22Rv1 (cell line): ENCODE data around the gene PTPRJ.

Experiments used
- CTCF ChIP-seq: fragments of 450-650 bp; IDR thresholded peaks from 2 replicates; pipeline ENCODE4 v1.5.1; 2017; ENCODE audit warnings: mild to moderate bottlenecking
- ZFX ChIP-seq: fragments of 450-650 bp; IDR thresholded peaks from 2 replicates; pipeline ENCODE4 v1.6.1; 2017; ENCODE audit warnings: antibody characterized with exemption, borderline replicate concordance

DNA sequence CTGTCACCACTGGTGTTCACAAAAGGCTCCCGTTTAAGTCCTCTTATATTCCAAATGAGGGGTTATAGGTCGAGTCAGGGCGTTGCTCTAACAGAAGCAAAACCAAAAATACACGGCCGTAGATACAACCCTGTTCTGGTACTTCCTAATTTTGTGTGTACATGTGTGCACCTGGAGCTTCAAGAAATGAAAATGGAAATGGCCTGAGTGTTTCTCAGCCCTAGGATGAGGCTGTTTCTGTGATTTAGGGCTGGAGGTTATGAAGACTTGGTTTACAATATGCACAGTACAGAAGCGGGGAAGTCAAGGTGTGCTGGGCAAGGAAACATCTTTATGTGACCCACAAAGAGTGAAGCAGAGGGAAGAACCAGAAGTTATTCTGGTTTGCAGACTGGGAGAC lies 125.8 kb downstream of the PTPRJ start:
- TF ChIP-seq CTCF: no peak
- TF ChIP-seq ZFX: no peak
